Aorta (tissue), 5 donors: ENCODE measurements around the gene PLXNB1. TPM values are rescaled to one million over a fixed set of nuclear protein-coding genes. Genes with fewer than 3 reads are reported as not detected.
A peak's percentile ranks its signal among the peaks of the same experiment; 100 is the strongest.

Source experiments
- ATAC-seq: fragments of 200-7000 bp; cut with Tn5 transposase; one replicate; pipeline ENCODE4 v1.9.1; 2022; ENCODE audit warnings: moderate library complexity; ENCODE audit not compliant: low FRiP score
- DNase-seq, 2 donors: peaks; one replicate each; pipeline ENCODE4 v3.0.0-alpha.2; 2020
- H3K27ac ChIP-seq, 2 donors: one replicate each; pipeline ENCODE4 v1.5.1; 2013; ENCODE audit warnings: low read length in 2 of 2, mild to moderate bottlenecking in 2 of 2, moderate library complexity in 2 of 2, control low read depth in 1 of 2, inconsistent platforms in 1 of 2, low read depth in 1 of 2
- H3K27me3 ChIP-seq, 2 donors: one replicate each; pipeline ENCODE4 v1.6.1; 2013; ENCODE audit warnings: control low read depth in 1 of 2, low read length in 1 of 2, mild to moderate bottlenecking in 1 of 2, moderate library complexity in 1 of 2; ENCODE audit not compliant: insufficient read depth in 2 of 2, control insufficient read depth in 1 of 2
- H3K36me3 ChIP-seq, 2 donors: one replicate each; pipeline ENCODE4 v1.6.1; 2013; ENCODE audit warnings: control low read depth in 1 of 2, low read length in 1 of 2, mild to moderate bottlenecking in 1 of 2; ENCODE audit not compliant: insufficient read depth in 2 of 2, control insufficient read depth in 1 of 2
- H3K4me1 ChIP-seq, 2 donors: one replicate each; pipeline ENCODE4 v1.6.1; 2013; ENCODE audit warnings: low read length in 2 of 2, control low read depth in 1 of 2, mild to moderate bottlenecking in 1 of 2, moderate library complexity in 1 of 2; ENCODE audit not compliant: insufficient read depth in 2 of 2, control insufficient read depth in 1 of 2
- H3K4me3 ChIP-seq, 2 donors: one replicate each; pipeline ENCODE4 v1.5.1; 2013; ENCODE audit warnings: low read length in 2 of 2, control low read depth in 1 of 2, mild to moderate bottlenecking in 1 of 2
- H3K9me3 ChIP-seq: one replicate; pipeline ENCODE4 v1.6.1; 2013; ENCODE audit warnings: mild to moderate bottlenecking, low read length; ENCODE audit not compliant: control insufficient read depth
- WGBS, 2 donors: extraction: QIAGEN DNeasy Blood & Tissue Kit; methylation state at CpG; one replicate each; pipeline ENCODE4 v1.1.7; 2013; 5-methylcytosine and 5-hydroxymethylcytosine counted together
- intact Hi-C, 2 donors: fragments of 100-400 bp; cut with DNase I; formaldehyde crosslinking; loops; one replicate each; pipeline versions ENCODE4 v1.14.2 to v1.15.0; 2022
- polyA plus RNA-seq, 2 donors: library from polyadenylated mRNA; stranded (reverse); fragments of 200-250 nt; gene quantifications; one replicate each; pipeline ENCODE4 v1.2.3, GENCODE V29; 2013
- total RNA-seq, 2 donors: library from RNA; stranded (reverse); fragmentation: NEBNext Ultra II Directional; extraction: Animal tissue kit (Norgen Biotek cat#: 25700); gene quantifications; one replicate each; pipeline ENCODE4 v1.2.1, GENCODE V29; 2021
- donor health status: healthy with polysubstance abuse.
- donor health status: Bipolar disorder and iron deficiency.
- donor health status: DM: no; HTN: no; CAD: no.
- donor health status: DM: no; HTN: no; CAD: no.
- donor health status: DM: yes; HTN: yes; CAD: no.

PLXNB1 gene
- total and polyA plus RNA-seq, 4 donors = 26.3 to 235 (median 92.5) TPM

- Histone ChIP-seq H3K4me1 (no peaks in the 10 kb centered on the region), H3K9me3 (no peaks in the 10 kb centered on the region), H3K27ac (peak overlapping the region; percentile 1 to 85), H3K36me3 (peaks cover 0 to 1% of the 10 kb centered on the region in 2 donors), H3K4me3 (peak overlapping the region in 1 of 2 donors; percentile 77), H3K27me3 (no peaks in the 10 kb centered on the region)
- ATAC-seq (no peak), DNase-seq (peak; percentile 29 to 66)
- intact Hi-C loops = no loop called here
- WGBS, 2 donors = 8 to 13% methylated on average over 9 of the region's 9 CpGs
Observed at GRCh38 chr3:48427630-48427962, 2.3 kb downstream of the PLXNB1 start.

GRCh38 chr3:48426944-48427629 is 2.8 kb downstream of the PLXNB1 start:
- Histone ChIP-seq H3K9me3 (no peaks in the 10 kb centered on the region), H3K36me3 (no peaks in the 10 kb centered on the region), H3K27ac (peak overlapping the region in 1 of 2 donors; percentile 85), H3K4me1 (no peaks in the 10 kb centered on the region), H3K4me3 (peak overlapping the region in 1 of 2 donors; percentile 2), H3K27me3 (no peaks in the 10 kb centered on the region)
- DNase-seq = no peak
- no peak for ATAC-seq
- intact Hi-C loops = no loop called here
- 9 to 10% methylated on average over 8 of the region's 8 CpGs for WGBS, 2 donors

GRCh38 chr3:48426401-48426909 is 3.4 kb downstream of the PLXNB1 start:
- Histone ChIP-seq H3K36me3 (no peaks in the 10 kb centered on the region), H3K4me1 (no peaks in the 10 kb centered on the region), H3K4me3 (no peak overlapping the region), H3K27ac (peak overlapping the region in 1 of 2 donors; percentile 26), H3K9me3 (no peaks in the 10 kb centered on the region), H3K27me3 (no peaks in the 10 kb centered on the region)
- intact Hi-C loops = no loop called here
- ATAC-seq = peak; percentile 45
- no peak for DNase-seq
- 7 to 11% methylated on average over 11 of the region's 11 CpGs for WGBS, 2 donors

- intact Hi-C loops = no loop called here
- Histone ChIP-seq H3K4me3 (no peak overlapping the region), H3K27ac (peak overlapping the region in 1 of 2 donors; percentile 26), H3K4me1 (no peaks in the 10 kb centered on the region), H3K27me3 (no peaks in the 10 kb centered on the region), H3K9me3 (no peaks in the 10 kb centered on the region), H3K36me3 (no peaks in the 10 kb centered on the region)
- no peak for DNase-seq
- ATAC-seq = peak; percentile 3
- WGBS, 2 donors = 11 to 14% methylated on average over 12 to 13 of the region's 13 CpGs
Observed at GRCh38 chr3:48425281-48425812, 4.5 kb downstream of the PLXNB1 start.

GRCh38 chr3:48423883-48424695 is 5.8 kb downstream of the PLXNB1 start:
- no peaks in the 10 kb centered on the region for H3K4me1 ChIP-seq
- no peak overlapping the region for H3K4me3 ChIP-seq
- ATAC-seq (no peak), DNase-seq (no peak)
- intact Hi-C loops = no loop called here
- no peaks in the 10 kb centered on the region for H3K27me3 ChIP-seq
- no peaks in the 10 kb centered on the region for H3K36me3 ChIP-seq
- 86 to 89% methylated on average over 27 of the region's 27 CpGs for WGBS, 2 donors
- H3K27ac ChIP-seq = no peak overlapping the region
- H3K9me3 ChIP-seq = no peaks in the 10 kb centered on the region

GRCh38 chr3:48423241-48423882 is 6.5 kb downstream of the PLXNB1 start:
- no peaks in the 10 kb centered on the region for H3K4me1 ChIP-seq
- intact Hi-C loops = no loop called here
- H3K36me3 ChIP-seq = no peaks in the 10 kb centered on the region
- no peaks in the 10 kb centered on the region for H3K27me3 ChIP-seq
- H3K9me3 ChIP-seq = no peaks in the 10 kb centered on the region
- no peak overlapping the region for H3K27ac ChIP-seq
- 74 to 77% methylated on average over 24 to 25 of the region's 25 CpGs for WGBS, 2 donors
- H3K4me3 ChIP-seq = no peak overlapping the region
- DNase-seq (no peak), ATAC-seq (no peak)

- intact Hi-C loops = no loop called here
- Histone ChIP-seq H3K36me3 (peaks cover 0 to 2% of the 10 kb centered on the region in 2 donors), H3K4me3 (no peak overlapping the region), H3K27me3 (no peaks in the 10 kb centered on the region), H3K4me1 (no peaks in the 10 kb centered on the region), H3K27ac (no peak overlapping the region), H3K9me3 (no peaks in the 10 kb centered on the region)
- WGBS, 2 donors = 82 to 85% methylated on average over 8 of the region's 8 CpGs
- ATAC-seq = no peak
- DNase-seq = no peak
Observed at GRCh38 chr3:48422681-48423080, 7.2 kb downstream of the PLXNB1 start.

- H3K9me3 ChIP-seq = no peaks in the 10 kb centered on the region
- H3K36me3 ChIP-seq = peaks cover 0 to 2% of the 10 kb centered on the region in 2 donors
- intact Hi-C loops = no loop called here
- H3K4me3 ChIP-seq = no peak overlapping the region
- DNase-seq (no peak), ATAC-seq (no peak)
- H3K27ac ChIP-seq = no peak overlapping the region
- WGBS, 2 donors = 93 to 97% methylated on average over 3 of the region's 3 CpGs
- no peaks in the 10 kb centered on the region for H3K27me3 ChIP-seq
- no peaks in the 10 kb centered on the region for H3K4me1 ChIP-seq
Observed at GRCh38 chr3:48422272-48422671, 7.6 kb downstream of the PLXNB1 start.
